ENCODE measurements around the gene IDH3A.

GRCh38 chr15:78200276-78200930 lies 51.2 kb downstream of the IDH3A start:
- TF ChIP-seq CTCF (IDR thresholded peaks at IDR 0.05; ENCODE audit: low read depth, low read length) (no peak), POLR2A (IDR thresholded peaks at IDR 0.05; ENCODE audit: extremely low read depth, insufficient read length) (no peak), MYC (IDR thresholded peaks at IDR 0.05; ENCODE audit: low read depth, low read length) (no peak)

All from NB4 (cell line).